MCF 10A (cell line): ENCODE data around the gene RSAD2. TPM values are rescaled to one million over a fixed set of nuclear protein-coding genes. Genes with fewer than 3 reads are reported as not detected.

ENCODE experiments used
- BruUV-seq: library from RNA; stranded (reverse); fragments of 400-500 nt; replicated peaks from 2 replicates; lab custom pipeline; 2021; lab: Mats Ljungman, UMichigan
- CTCF ChIA-PET: fragments of 300-600 bp; sonication (Branson Sonifier 250); formaldehyde crosslinking; extraction: SDS; loops from one replicate; lab custom pipeline; 2021; ENCODE audit warnings: antibody characterized with exemption, inconsistent platforms; lab: Yijun Ruan, JAX
- POLR2A ChIA-PET: fragments of 300-600, 350-650 bp; sonication (Branson Sonifier 250); formaldehyde crosslinking; extraction: SDS; loops from one replicate; lab custom pipeline; 2020; ENCODE audit warnings: antibody characterized with exemption, inconsistent platforms; lab: Yijun Ruan, JAX
- DNase-seq: peaks from one replicate; pipeline ENCODE4 v3.0.0-alpha.2; 2018; ENCODE audit not compliant: unreplicated experiment
- H3K27ac Mint-ChIP-seq: one replicate; pipeline ENCODE4 v1.8.0; 2022; ENCODE audit warnings: mild to moderate bottlenecking, low read depth, mixed read lengths; ENCODE audit not compliant: unreplicated experiment
- H3K27me3 Mint-ChIP-seq: one replicate; pipeline ENCODE4 v1.8.0; 2022; ENCODE audit warnings: mixed read lengths; ENCODE audit not compliant: insufficient read depth, unreplicated experiment
- H3K36me3 Mint-ChIP-seq: one replicate; pipeline ENCODE4 v1.8.0; 2022; ENCODE audit warnings: mild to moderate bottlenecking, moderate library complexity, mixed read lengths; ENCODE audit not compliant: insufficient read depth, unreplicated experiment
- H3K4me1 Mint-ChIP-seq: one replicate; pipeline ENCODE4 v1.8.0; 2022; ENCODE audit warnings: mixed read lengths; ENCODE audit not compliant: insufficient read depth, unreplicated experiment
- H3K4me3 Mint-ChIP-seq: one replicate; pipeline ENCODE4 v1.8.0; 2022; ENCODE audit warnings: mild to moderate bottlenecking, moderate library complexity, mixed read lengths; ENCODE audit not compliant: unreplicated experiment
- H3K9me3 Mint-ChIP-seq: one replicate; pipeline ENCODE4 v1.8.0; 2022; ENCODE audit warnings: mixed read lengths; ENCODE audit not compliant: unreplicated experiment
- CTCF ChIP-seq: fragments of 200-600 bp; IDR thresholded peaks from one replicate; pipeline ENCODE4 v1.8.0; 2022; ENCODE audit warnings: antibody characterized with exemption, mild to moderate bottlenecking; ENCODE audit not compliant: unreplicated experiment
- intact Hi-C: fragments of 100-400 bp; cut with micrococcal nuclease; formaldehyde crosslinking; loops from 2 replicates; pipeline ENCODE4 v1.14.1; 2022
- total RNA-seq: library from RNA; stranded (reverse); gene quantifications from 2 replicates; pipeline ENCODE4 v1.2.3, GENCODE V29; 2022

The RSAD2 gene
- total RNA-seq, 1 experiment from 2014 or later = 0.09 TPM

GRCh38 chr2:6913415-6914157 lies 36.0 kb downstream of the RSAD2 start:
- ChIA-PET POLR2A (no interaction called here), CTCF (interaction anchor here (4.8 kb wide), 1 partner anchor 130 kb away, joined by 22 read pairs; no protein-coding TSS in a partner anchor)
- DNase-seq = no peak
- Mint-ChIP-seq H3K9me3 (no peaks in the 10 kb centered on the region), H3K27me3 (peaks cover 24% of the 10 kb centered on the region), H3K4me3 (no peak overlapping the region), H3K27ac (no peak overlapping the region), H3K4me1 (no peaks in the 10 kb centered on the region), H3K36me3 (no peaks in the 10 kb centered on the region)
- intact Hi-C loops = no loop called here
- no peak for TF ChIP-seq CTCF
- BruUV-seq = no TSS peak

- BruUV-seq = no TSS peak
- Mint-ChIP-seq H3K4me3 (no peak overlapping the region), H3K9me3 (no peaks in the 10 kb centered on the region), H3K27ac (no peak overlapping the region), H3K36me3 (no peaks in the 10 kb centered on the region), H3K27me3 (peaks cover 12% of the 10 kb centered on the region), H3K4me1 (no peaks in the 10 kb centered on the region)
- intact Hi-C loops = no loop called here
- peak; percentile 78 for DNase-seq
- CTCF ChIA-PET = interaction anchor here (0.5 to 4.8 kb wide), 5 partner anchors 50 to 224 kb away, joined by 3 to 22 read pairs (median 3); no protein-coding TSS in a partner anchor
- no peak for TF ChIP-seq CTCF
- POLR2A ChIA-PET = interaction anchor here (0.6 to 1.0 kb wide), 3 partner anchors 19 to 448 kb away, joined by 3 to 4 read pairs (median 3); no protein-coding TSS in a partner anchor
Measured at GRCh38 chr2:6914828-6915227, 37.3 kb downstream of the RSAD2 start.

- ChIA-PET CTCF (interaction anchor here (0.6 to 4.8 kb wide), 5 partner anchors 9 to 128 kb away, joined by 3 to 22 read pairs (median 6); no protein-coding TSS in a partner anchor), POLR2A (interaction anchor here (0.6 to 1.4 kb wide), 4 partner anchors 18 to 448 kb away, joined by 3 to 4 read pairs (median 3); no protein-coding TSS in a partner anchor)
- DNase-seq = no peak
- H3K27me3 Mint-ChIP-seq = peaks cover 6% of the 10 kb centered on the region
- BruUV-seq = no TSS peak
- H3K4me1 Mint-ChIP-seq = no peaks in the 10 kb centered on the region
- no peaks in the 10 kb centered on the region for H3K9me3 Mint-ChIP-seq
- intact Hi-C loops = no loop called here
- H3K4me3 Mint-ChIP-seq = no peak overlapping the region
- H3K27ac Mint-ChIP-seq = no peak overlapping the region
- TF ChIP-seq CTCF = no peak
- no peaks in the 10 kb centered on the region for H3K36me3 Mint-ChIP-seq
Measured at GRCh38 chr2:6915399-6915798, 37.8 kb downstream of the RSAD2 start.

DNA sequence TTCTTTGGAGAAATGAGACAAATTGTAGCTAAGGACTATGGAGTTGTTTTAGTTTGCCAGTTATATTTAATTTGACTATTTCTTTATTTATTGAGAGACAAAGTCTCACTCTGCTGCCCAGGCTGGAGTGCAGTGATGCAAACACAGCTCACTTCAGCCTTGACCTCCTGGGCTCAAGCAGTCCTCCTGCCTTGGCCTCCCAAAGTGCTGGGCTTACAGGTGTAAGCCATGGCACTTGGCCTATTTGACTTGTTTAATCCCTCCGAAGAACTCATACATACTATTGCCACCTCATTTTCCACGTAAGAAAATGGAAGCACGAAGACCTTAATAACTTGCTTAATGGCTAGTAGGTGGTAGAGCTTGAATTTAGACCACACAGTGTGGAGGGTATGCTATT lies 38.6 kb downstream of the RSAD2 start:
- H3K36me3 Mint-ChIP-seq = no peaks in the 10 kb centered on the region
- H3K9me3 Mint-ChIP-seq = no peaks in the 10 kb centered on the region
- CTCF ChIA-PET = interaction anchor here (0.7 to 1.9 kb wide), 12 partner anchors 10 to 141 kb away, joined by 3 to 9 read pairs (median 3); no protein-coding TSS in a partner anchor
- intact Hi-C loops = no loop called here
- H3K27me3 Mint-ChIP-seq = no peaks in the 10 kb centered on the region
- no peak for TF ChIP-seq CTCF
- H3K4me3 Mint-ChIP-seq = no peak overlapping the region
- POLR2A ChIA-PET = interaction anchor here (1.4 kb wide), 1 partner anchor 106 kb away, joined by 3 read pairs; no protein-coding TSS in a partner anchor
- no peak overlapping the region for H3K27ac Mint-ChIP-seq
- no TSS peak for BruUV-seq
- no peaks in the 10 kb centered on the region for H3K4me1 Mint-ChIP-seq
- DNase-seq = no peak
